ENCODE measurements around the gene SFR1.

Gene SFR1

DNA sequence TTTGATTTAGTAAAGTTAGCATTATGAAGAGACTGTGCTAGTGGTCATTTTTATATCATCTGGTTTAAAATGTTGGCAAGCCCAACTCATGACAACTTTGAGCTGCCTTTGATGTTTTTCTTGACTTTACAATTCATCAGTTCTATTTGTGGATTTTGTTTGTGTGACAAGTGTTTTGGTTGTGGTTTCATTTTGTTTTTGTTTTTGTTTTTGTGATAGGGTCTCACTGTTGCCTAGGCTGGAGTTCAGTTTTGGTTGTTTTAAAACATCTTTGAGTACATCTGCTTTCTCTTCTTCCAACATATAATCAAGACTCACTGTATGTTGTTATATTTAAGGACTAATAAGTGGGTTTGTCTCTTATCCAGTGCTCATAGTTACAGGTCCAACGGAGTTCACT, 17.6 kb upstream of the SFR1 start:
- in situ Hi-C loops (cut with MboI; ENCODE audit: low sequenced_read_pairs), result no loop called here

DNA sequence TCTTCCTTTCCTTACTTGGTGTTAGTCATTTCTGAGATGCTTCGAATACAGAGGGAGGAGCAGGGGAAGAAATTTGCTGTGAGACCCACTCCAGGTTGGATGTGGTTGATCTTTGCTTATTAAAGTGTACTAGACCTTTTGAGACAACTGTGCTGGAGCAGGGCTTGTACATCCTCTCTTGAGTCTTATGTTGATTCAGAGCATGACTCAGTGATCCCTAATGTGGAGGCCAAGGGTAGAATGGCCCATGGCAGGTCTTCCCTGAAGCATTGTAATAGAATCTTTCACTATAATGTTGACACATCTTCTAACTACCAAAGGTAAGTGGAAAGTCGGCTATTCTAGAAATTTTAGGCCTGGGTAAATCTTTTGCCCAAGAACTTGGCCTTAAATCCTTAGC, 17.0 kb upstream of the SFR1 start:
- in situ Hi-C loops (cut with MboI; ENCODE audit: low sequenced_read_pairs), result no loop called here

GRCh38 chr10:104109908-104110662, 11.9 kb upstream of the SFR1 start:
- in situ Hi-C loops (cut with MboI; ENCODE audit: low sequenced_read_pairs), result no loop called here

- in situ Hi-C loops (cut with MboI; ENCODE audit: low sequenced_read_pairs), result no loop called here
Measured at GRCh38 chr10:104113376-104113956, 8.5 kb upstream of the SFR1 start.

- in situ Hi-C loops (cut with MboI; ENCODE audit: low sequenced_read_pairs), result no loop called here
Measured at GRCh38 chr10:104117839-104118323, 4.1 kb upstream of the SFR1 start.

DNA sequence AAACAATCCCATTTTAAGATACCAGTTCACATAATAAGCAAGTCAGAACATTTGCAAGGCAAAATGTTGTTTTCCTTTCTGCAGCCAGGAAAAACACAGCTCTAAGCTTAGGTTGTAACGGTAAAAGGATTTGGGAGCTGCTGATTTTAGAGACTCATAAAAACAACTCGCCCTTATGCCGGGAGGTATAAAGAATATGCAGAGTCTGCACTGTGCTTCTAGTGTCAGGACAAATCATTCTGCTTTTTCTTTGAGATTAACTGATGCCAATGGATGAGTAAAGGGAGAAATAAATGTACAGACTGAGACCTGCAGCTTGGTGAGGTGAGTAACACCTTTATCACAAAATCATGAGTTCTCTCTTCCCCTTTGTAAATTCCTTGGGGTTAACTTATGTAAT, 2.0 kb upstream of the SFR1 start:
- in situ Hi-C loops (cut with MboI; ENCODE audit: low sequenced_read_pairs), result no loop called here

DNA sequence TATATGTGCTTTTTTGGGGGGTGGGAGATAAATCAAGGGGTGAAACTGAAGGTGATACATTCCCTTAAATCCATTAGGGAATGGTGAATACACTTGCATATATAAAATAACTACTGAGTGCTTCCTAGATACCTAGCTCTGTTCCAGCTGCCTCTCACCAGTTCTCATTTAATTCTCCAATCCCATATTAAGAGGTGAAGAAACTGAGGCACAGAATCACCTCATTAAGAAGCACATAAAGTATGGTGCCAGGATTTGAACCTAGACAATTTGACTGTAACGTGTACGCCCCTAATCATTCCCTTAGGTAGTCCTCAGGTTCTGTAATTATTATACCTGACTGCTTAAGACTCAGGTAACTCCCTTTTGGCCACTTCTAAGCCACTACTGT, 1.5 kb upstream of the SFR1 start:
- in situ Hi-C loops (cut with MboI; ENCODE audit: low sequenced_read_pairs), result no loop called here

DNA sequence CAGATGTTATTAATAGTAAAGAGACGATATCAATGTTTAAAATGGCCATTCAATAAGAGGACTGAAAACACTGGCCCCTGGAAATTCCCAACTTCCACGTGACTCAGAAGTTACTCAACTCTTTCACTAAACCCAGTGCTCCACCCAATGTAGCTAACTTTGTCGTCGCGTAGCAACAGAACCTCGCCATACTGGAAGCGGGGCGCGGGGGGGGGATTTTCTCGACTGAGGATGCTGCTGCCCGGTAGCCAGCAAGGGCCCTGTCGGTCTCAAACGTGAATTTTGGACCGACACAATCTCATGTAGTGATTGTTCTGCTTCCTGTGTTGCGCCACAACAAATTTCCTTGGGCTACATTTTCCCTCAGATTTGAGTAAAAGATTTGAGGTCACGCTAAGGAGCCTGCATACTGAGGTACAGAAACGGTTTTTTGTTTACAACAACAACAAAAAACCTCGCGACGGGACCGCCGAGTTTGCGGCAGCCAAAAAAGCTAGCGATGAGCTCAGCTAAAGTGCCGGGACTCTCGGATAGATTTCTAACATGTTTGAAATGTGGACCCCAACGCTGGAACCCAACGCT, 977 bp upstream of the SFR1 start:
- in situ Hi-C loops (cut with MboI; ENCODE audit: low sequenced_read_pairs), result no loop called here

DNA sequence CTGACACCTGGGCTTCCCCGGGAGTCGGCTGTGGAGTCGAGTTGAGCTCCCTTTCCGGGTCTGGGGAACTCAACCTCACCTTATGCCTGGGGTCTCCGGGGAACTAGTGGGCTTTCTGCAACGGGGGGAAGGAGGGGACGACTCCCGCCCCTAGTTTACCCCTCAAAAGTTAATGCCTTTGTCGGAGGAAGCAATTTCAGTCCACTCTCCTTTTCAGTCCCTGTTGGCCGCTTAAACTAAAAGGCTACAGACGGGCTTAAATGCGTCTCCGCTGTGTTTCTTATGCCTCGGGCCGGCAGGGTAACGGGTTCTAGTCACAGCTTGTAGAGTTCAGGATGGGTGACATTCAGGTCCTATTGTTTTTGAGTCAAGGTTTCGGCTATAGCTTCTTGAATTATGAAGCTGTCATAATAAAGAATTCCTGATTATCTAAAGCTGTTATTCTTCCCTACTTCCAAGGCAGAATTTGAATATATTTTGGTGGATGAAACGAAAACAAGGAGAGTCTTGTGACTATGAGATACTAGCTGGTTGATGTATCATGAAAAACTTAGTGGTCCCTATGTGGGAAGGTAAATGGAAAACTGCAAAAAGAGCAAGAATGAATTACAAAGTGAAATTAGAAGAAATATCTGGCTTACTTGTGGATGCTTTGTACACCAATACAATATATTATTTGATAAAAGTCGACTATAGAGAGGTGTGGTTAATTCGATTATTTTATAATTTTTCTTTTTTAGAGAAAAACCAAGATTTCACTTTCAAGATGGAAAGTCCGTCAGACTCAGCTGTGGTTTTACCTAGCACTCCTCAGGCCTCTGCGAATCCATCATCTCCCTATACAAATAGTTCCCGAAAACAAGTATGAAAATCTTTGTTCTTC, 495 bp downstream of the SFR1 start:
- in situ Hi-C loops (cut with MboI; ENCODE audit: low sequenced_read_pairs), result no loop called here

GRCh38 chr10:104123397-104123796, 1.4 kb downstream of the SFR1 start:
- in situ Hi-C loops (cut with MboI; ENCODE audit: low sequenced_read_pairs), result no loop called here

DNA sequence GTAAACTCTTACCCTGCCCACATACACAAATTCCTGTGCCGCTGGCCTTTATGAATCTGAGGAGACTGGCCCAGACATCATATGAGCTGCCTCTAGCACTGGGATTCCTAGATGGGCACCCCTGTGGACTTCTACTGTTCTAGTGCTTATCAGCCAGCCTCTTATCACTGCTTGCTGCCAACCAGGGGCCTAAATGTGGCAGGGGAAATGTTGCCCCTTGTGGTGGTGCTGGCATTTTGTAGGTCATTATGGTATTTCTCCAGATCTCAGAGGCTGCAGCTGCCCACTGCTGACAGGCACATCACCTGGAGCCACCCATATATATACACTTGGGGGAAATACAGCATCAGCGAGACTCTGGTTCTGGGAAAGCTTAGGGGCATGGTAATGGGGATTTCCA, 5.4 kb downstream of the SFR1 start:
- in situ Hi-C loops (cut with MboI; ENCODE audit: low sequenced_read_pairs), result no loop called here

GRCh38 chr10:104128214-104128613, 6.2 kb downstream of the SFR1 start:
- in situ Hi-C loops (cut with MboI; ENCODE audit: low sequenced_read_pairs), result no loop called here

- in situ Hi-C loops (cut with MboI; ENCODE audit: low sequenced_read_pairs), result no loop called here
Measured at GRCh38 chr10:104130041-104130440, 8.1 kb downstream of the SFR1 start.

- in situ Hi-C loops (cut with MboI; ENCODE audit: low sequenced_read_pairs), result no loop called here
Measured at GRCh38 chr10:104138131-104138530, 16.2 kb downstream of the SFR1 start.

- in situ Hi-C loops (cut with MboI; ENCODE audit: low sequenced_read_pairs), result no loop called here
Measured at GRCh38 chr10:104139221-104139620, 17.2 kb downstream of the SFR1 start.

GRCh38 chr10:104142081-104142480, 20.1 kb downstream of the SFR1 start:
- in situ Hi-C loops (cut with MboI; ENCODE audit: low sequenced_read_pairs), result no loop called here

DNA sequence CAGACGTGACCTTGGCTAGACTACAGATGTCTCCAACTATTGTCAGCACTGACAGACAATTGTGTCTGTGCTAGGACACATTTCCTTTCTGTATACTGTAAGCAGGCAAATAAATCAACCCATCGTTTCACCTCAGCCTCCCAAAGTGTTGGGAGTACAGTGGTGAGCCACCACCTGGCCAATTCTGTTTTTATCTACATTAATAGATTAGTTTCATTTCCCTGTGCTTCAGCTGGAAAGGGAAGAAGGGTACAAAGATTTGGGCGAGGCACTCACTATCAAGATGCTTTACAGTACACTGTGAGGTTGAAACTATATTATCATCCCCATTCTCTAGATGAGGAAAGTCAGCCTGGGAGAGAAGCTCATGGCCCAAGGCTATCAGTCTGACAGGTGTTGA, 21.9 kb downstream of the SFR1 start:
- in situ Hi-C loops (cut with MboI; ENCODE audit: low sequenced_read_pairs), result no loop called here

- in situ Hi-C loops (cut with MboI; ENCODE audit: low sequenced_read_pairs), result no loop called here
Measured at GRCh38 chr10:104144931-104145330, 23.0 kb downstream of the SFR1 start.

DNA sequence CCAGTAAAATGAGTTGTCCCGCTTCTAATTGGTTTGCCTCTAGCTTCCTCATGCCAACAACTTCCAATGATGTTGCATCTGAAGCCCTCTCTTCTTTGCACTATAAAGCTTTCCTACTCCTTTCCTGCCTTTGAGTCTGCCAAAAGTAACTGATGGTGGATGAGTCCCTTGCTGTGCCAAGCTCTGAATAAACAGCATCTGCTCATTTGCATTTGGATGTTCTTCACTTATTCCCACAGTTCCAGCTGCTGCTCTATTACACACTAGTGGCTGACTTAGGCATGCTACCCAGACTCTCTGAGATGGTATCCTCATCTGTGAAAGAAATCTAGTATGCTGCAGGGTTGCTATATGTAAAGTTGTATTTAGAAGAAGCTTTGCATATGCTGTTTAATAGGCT, 24.9 kb downstream of the SFR1 start:
- in situ Hi-C loops (cut with MboI; ENCODE audit: low sequenced_read_pairs), result no loop called here

GRCh38 chr10:104150139-104150538, 28.2 kb downstream of the SFR1 start:
- in situ Hi-C loops (cut with MboI; ENCODE audit: low sequenced_read_pairs), result no loop called here

DNA sequence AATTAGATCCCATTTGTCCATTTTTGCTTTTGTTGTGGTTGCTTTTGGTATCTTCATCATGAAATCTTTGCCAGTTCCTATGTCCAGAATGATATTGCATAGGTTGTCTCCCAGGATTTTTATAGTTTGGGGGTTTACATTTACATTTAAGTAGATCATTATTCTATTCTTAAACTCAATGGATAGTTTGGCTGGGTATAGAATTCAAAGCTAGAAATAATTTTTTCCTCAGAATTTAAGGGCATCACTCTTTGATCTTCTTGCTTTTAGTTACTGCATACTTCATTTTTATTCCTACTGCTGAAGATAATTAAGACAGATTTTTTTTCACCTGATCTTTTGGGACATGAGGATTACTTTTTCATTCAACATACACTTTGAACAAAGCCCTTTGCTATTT, 29.8 kb downstream of the SFR1 start:
- in situ Hi-C loops (cut with MboI; ENCODE audit: low sequenced_read_pairs), result no loop called here
